ENCODE results near the gene DMRT3. TPM values are rescaled to one million over a fixed set of nuclear protein-coding genes. Genes with fewer than 3 reads are reported as not detected.
A peak's percentile ranks its signal among the peaks of the same experiment; 100 is the strongest.
"Not testable (repeated sequence)": the region's sequence is repeated elsewhere in the genome, so short reads cannot be mapped to it uniquely, and the experiment has no call there.

DMRT3 gene
- total RNA-seq, 8 experiments from 2014 or later: 0.10 to 2.4 (median 0.80) TPM; not detected in 2

DNA sequence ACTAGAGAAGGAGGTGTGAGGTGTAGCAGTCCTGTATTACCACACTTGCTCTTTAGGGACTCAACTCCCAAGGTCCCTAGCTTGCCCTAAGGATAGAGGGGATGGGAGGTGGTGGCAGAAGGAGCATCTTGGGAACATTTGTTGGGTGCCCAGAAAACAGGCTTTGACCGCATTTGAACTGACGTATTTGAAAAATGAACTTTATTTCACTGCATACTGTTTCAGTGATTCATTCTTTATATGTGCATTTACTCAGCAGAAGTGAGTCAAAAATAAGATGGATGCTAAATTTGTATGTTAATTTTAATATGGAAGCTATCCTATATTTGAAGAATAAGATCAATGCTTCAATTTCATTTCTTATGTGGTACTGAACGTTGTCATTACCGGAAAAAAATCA is 18.7 kb downstream of the DMRT3 start:
- H3K27ac ChIP-seq: no peak overlapping the region
- 40 to 93% (median 90%) methylated on average over 3 to 4 of the region's 4 CpGs; no CpG with 5 or more reads in 3 of the 10 experiments for WGBS, 10 experiments
- H3K4me3 ChIP-seq: no peak overlapping the region
- in situ Hi-C loops (cut with MboI; ENCODE audit: low pct_unique_long_range_greater_than_20kb in 2 of 9, low sequenced_read_pairs in 9 of 9, unreplicated experiment in 9 of 9): loop anchor here in 3 of 9 experiments (10.0 to 25.0 kb wide), 2 partner anchors 100 to 383 kb away; no protein-coding TSS in a partner anchor
- no peaks in the 10 kb centered on the region for H3K4me1 ChIP-seq (replicated peaks in 1 of 2)
- ATAC-seq (replicated peaks in 6 of 8): peak in 1 of 8 experiments; percentile 35

DNA sequence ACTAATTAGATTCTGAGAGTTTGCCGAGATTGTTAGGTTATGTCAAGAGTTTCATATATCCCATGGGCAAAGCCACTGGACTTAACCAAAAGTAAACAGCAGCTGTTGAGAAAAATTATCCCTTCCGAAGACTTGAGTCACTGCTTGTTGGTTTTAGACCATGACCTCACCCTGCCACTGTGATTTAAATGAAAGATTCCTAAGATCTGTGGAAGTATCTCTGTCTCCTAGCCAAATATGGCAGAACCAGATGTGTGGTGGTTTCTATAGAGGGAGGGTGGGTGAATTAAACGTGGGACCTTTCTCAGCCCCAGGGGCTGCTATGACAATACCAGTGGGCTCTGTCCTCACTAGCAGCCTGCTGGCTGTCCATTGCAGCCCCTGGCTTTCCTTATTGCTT is 19.3 kb downstream of the DMRT3 start:
- peak in 5 of 8 experiments; percentile 47 to 92 (median 68) for ATAC-seq (replicated peaks in 6 of 8)
- H3K4me3 ChIP-seq: no peak overlapping the region
- WGBS, 10 experiments: 0 to 50% (median 20%) methylated on average over 1 to 3 of the region's 3 CpGs; no CpG with 5 or more reads in 3 of the 10 experiments
- in situ Hi-C loops (cut with MboI; ENCODE audit: low pct_unique_long_range_greater_than_20kb in 2 of 9, low sequenced_read_pairs in 9 of 9, unreplicated experiment in 9 of 9): loop anchor here in 3 of 9 experiments (10.0 to 25.0 kb wide), 2 partner anchors 101 to 383 kb away; no protein-coding TSS in a partner anchor
- H3K4me1 ChIP-seq (replicated peaks in 1 of 2): no peaks in the 10 kb centered on the region
- H3K27ac ChIP-seq: no peak overlapping the region

DNA sequence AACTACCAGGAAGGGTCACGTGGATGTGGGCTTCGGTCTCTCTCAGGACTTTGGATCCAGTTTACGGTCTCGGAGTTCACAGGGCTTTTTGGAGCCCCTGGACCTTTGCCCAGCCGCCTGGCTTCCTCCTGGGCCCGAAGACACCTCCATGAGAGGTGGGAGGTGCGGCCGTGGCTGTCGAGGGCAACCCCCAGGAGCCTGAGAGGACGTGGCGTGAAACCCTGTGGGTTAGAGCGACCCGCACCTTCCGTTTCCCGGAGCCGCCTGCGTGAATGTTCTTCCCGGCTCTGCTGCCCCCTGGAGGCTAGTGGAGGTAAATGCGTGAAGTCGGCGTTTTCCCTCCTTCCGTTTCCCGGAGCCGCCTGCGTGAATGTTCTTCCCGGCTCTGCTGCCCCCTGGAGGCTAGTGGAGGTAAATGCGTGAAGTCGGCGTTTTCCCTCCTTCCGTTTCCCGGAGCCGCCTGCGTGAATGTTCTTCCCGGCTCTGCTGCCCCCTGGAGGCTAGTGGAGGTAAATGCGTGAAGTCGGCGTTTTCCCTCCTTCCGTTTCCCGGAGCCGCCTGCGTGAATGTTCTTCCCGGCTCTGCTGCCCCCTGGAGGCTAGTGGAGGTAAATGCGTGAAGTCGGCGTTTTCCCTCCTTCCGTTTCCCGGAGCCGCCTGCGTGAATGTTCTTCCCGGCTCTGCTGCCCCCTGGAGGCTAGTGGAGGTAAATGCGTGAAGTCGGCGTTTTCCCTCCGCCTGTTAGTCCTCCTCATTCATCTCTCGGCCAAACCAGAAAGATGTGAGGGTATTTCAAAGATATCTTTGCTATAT is 22.1 kb downstream of the DMRT3 start:
- H3K4me3 ChIP-seq; H3K27ac ChIP-seq; ATAC-seq (replicated peaks in 6 of 8); H3K4me1 ChIP-seq (replicated peaks in 1 of 2): not testable (repeated sequence)
- 94 to 100% (median 100%) methylated on average over 1 to 4 of the region's 55 CpGs; no CpG with 5 or more reads in 6 of the 10 experiments for WGBS, 10 experiments
- in situ Hi-C loops (cut with MboI; ENCODE audit: low pct_unique_long_range_greater_than_20kb in 2 of 9, low sequenced_read_pairs in 9 of 9, unreplicated experiment in 9 of 9): loop anchor here in 3 of 9 experiments (10.0 to 25.0 kb wide), 2 partner anchors 104 to 386 kb away; no protein-coding TSS in a partner anchor

DNA sequence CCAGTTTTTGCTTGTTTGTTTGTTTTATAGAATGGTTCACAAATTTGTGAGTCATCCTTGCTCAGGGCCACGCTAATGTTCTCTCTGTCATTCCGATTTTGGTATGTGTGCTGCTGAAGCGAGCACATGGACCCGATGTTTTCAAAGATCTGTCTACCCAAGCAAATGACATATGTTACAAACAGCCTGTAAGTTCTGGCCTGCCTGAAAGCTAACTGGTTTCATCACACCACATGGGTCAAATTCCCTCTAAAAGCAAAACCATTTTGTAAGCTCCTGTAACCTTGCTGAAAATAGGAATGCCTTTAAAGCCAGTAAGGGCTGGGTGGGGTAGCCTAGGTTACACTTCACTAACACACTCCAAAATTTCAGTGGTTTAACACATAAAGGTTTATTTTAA is 25.4 kb downstream of the DMRT3 start:
- H3K27ac ChIP-seq: no peak overlapping the region
- in situ Hi-C loops (cut with MboI; ENCODE audit: low pct_unique_long_range_greater_than_20kb in 2 of 9, low sequenced_read_pairs in 9 of 9, unreplicated experiment in 9 of 9): loop anchor here in 6 of 9 experiments (10.0 to 25.0 kb wide), 3 partner anchors 107 to 390 kb away; no protein-coding TSS in a partner anchor
- WGBS, 10 experiments: 20 to 100% (median 90%) methylated on average over 1 to 4 of the region's 4 CpGs; no CpG with 5 or more reads in 1 of the 10 experiments
- H3K4me3 ChIP-seq: no peak overlapping the region
- H3K4me1 ChIP-seq (replicated peaks in 1 of 2): no peaks in the 10 kb centered on the region
- ATAC-seq (replicated peaks in 6 of 8): peak in 1 of 8 experiments; percentile 48

- no peak overlapping the region for H3K4me3 ChIP-seq
- WGBS, 10 experiments: 20 to 100% (median 89%) methylated on average over 1 to 2 of the region's 2 CpGs; no CpG with 5 or more reads in 4 of the 10 experiments
- H3K27ac ChIP-seq: no peak overlapping the region
- no peaks in the 10 kb centered on the region for H3K4me1 ChIP-seq (replicated peaks in 1 of 2)
- in situ Hi-C loops (cut with MboI; ENCODE audit: low pct_unique_long_range_greater_than_20kb in 2 of 9, low sequenced_read_pairs in 9 of 9, unreplicated experiment in 9 of 9): loop anchor here in 6 of 9 experiments (10.0 to 25.0 kb wide), 3 partner anchors 108 to 390 kb away; no protein-coding TSS in a partner anchor
- ATAC-seq (replicated peaks in 6 of 8): no peak
These were observed 26.2 kb downstream of the DMRT3 start for GRCh38 chr9:1002678-1003077.

GRCh38 chr9:1005043-1005667 is 28.7 kb downstream of the DMRT3 start:
- H3K4me3 ChIP-seq: no peak overlapping the region
- H3K4me1 ChIP-seq (replicated peaks in 1 of 2): no peaks in the 10 kb centered on the region
- 40 to 100% (median 53%) methylated on average over 1 to 9 of the region's 10 CpGs; no CpG with 5 or more reads in 2 of the 10 experiments for WGBS, 10 experiments
- peak; percentile 45 to 78 (median 65) for ATAC-seq (replicated peaks in 6 of 8)
- H3K27ac ChIP-seq: no peak overlapping the region
- in situ Hi-C loops (cut with MboI; ENCODE audit: low pct_unique_long_range_greater_than_20kb in 2 of 9, low sequenced_read_pairs in 9 of 9, unreplicated experiment in 9 of 9): loop anchor here in 6 of 9 experiments (10.0 to 25.0 kb wide), 3 partner anchors 110 to 393 kb away; no protein-coding TSS in a partner anchor

- Histone ChIP-seq H3K4me1 (replicated peaks in 1 of 2) (no peaks in the 10 kb centered on the region), H3K4me3 (no peak overlapping the region), H3K27ac (no peak overlapping the region)
- in situ Hi-C loops (cut with MboI; ENCODE audit: low pct_unique_long_range_greater_than_20kb in 2 of 9, low sequenced_read_pairs in 9 of 9, unreplicated experiment in 9 of 9): loop anchor here in 6 of 9 experiments (10.0 to 25.0 kb wide), 3 partner anchors 113 to 395 kb away; no protein-coding TSS in a partner anchor
- 47 to 100% (median 60%) methylated on average over 1 to 3 of the region's 3 CpGs; no CpG with 5 or more reads in 1 of the 10 experiments for WGBS, 10 experiments
- peak in 1 of 8 experiments; percentile 8 for ATAC-seq (replicated peaks in 6 of 8)
These were observed 30.9 kb downstream of the DMRT3 start for GRCh38 chr9:1007312-1007711.

GRCh38 chr9:1008216-1008615 is 31.8 kb downstream of the DMRT3 start:
- ATAC-seq (replicated peaks in 6 of 8): peak in 4 of 8 experiments; percentile 22 to 75 (median 68)
- H3K4me3 ChIP-seq: no peak overlapping the region
- no peaks in the 10 kb centered on the region for H3K4me1 ChIP-seq (replicated peaks in 1 of 2)
- 20 to 100% (median 76%) methylated on average over 1 to 3 of the region's 3 CpGs; no CpG with 5 or more reads in 3 of the 10 experiments for WGBS, 10 experiments
- no peak overlapping the region for H3K27ac ChIP-seq
- in situ Hi-C loops (cut with MboI; ENCODE audit: low pct_unique_long_range_greater_than_20kb in 2 of 9, low sequenced_read_pairs in 9 of 9, unreplicated experiment in 9 of 9): loop anchor here in 6 of 9 experiments (10.0 to 25.0 kb wide), 3 partner anchors 113 to 396 kb away; no protein-coding TSS in a partner anchor

DNA sequence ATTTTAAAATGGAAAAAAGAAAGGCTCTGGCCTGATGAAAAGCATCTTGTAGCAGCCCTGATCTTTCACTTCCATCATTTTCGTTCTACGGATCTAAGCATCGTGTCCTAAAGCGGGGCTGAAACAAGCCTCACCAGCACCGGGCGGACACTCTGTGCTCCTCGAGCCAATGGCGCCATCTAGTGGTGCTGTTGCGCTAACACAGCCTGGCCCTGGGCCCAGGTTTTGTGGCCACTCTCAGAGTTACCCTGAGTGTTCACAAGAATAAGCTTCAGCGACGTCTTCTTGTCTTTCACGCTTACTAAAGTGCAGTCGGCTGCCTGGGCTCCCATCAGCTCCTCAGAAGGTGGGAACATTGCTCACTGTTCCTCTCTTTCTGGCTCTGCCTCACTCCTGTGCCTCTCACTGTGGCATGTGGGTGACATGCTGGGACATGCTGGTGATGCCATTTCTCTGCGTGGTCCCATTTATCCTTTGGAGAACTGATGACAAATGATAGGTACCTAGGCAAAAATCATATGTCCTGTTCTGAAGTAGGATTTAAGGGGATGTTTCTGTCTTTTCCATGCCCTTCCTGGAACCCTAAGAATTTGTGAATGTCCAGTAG is 32.7 kb downstream of the DMRT3 start:
- Histone ChIP-seq H3K4me3 (no peak overlapping the region), H3K27ac (no peak overlapping the region), H3K4me1 (replicated peaks in 1 of 2) (no peaks in the 10 kb centered on the region)
- in situ Hi-C loops (cut with MboI; ENCODE audit: low pct_unique_long_range_greater_than_20kb in 2 of 9, low sequenced_read_pairs in 9 of 9, unreplicated experiment in 9 of 9): loop anchor here in 6 of 9 experiments (10.0 to 25.0 kb wide), 3 partner anchors 114 to 397 kb away; no protein-coding TSS in a partner anchor
- 0 to 31% (median 10%) methylated on average over 3 to 10 of the region's 14 CpGs; no CpG with 5 or more reads in 3 of the 10 experiments for WGBS, 10 experiments
- ATAC-seq (replicated peaks in 6 of 8): peak; percentile 77 to 99 (median 97)

- WGBS, 10 experiments: 58 to 100% (median 82%) methylated on average over 1 to 5 of the region's 5 CpGs
- ATAC-seq (replicated peaks in 6 of 8): no peak
- H3K27ac ChIP-seq: no peak overlapping the region
- in situ Hi-C loops (cut with MboI; ENCODE audit: low pct_unique_long_range_greater_than_20kb in 2 of 9, low sequenced_read_pairs in 9 of 9, unreplicated experiment in 9 of 9): loop anchor here in 4 of 9 experiments (25.0 kb wide), 2 partner anchors 126 to 401 kb away; no protein-coding TSS in a partner anchor
- H3K4me1 ChIP-seq (replicated peaks in 1 of 2): no peaks in the 10 kb centered on the region
- H3K4me3 ChIP-seq: no peak overlapping the region
These were observed 36.6 kb downstream of the DMRT3 start for GRCh38 chr9:1013021-1013420.

DNA sequence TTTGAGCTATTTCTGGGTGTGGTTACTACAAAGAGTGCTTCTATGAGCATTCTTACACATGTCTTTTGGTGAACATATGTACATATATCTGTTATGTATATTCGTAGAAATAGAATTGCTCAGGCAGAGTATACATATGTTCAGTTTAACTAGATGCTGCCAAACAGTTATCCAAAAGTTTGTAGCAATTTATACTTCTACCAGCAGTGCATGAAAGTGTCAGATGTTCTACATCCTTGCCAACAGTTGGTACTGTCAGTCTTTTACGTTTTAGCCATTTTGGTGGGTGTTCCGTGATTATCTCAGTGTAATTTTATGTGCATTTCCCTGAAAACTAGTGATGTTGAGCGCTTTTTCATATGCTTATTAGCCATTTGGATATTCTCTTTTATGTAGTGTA is 37.8 kb downstream of the DMRT3 start:
- in situ Hi-C loops (cut with MboI; ENCODE audit: low pct_unique_long_range_greater_than_20kb in 2 of 9, low sequenced_read_pairs in 9 of 9, unreplicated experiment in 9 of 9): loop anchor here in 4 of 9 experiments (25.0 kb wide), 2 partner anchors 127 to 402 kb away; no protein-coding TSS in a partner anchor
- WGBS, 10 experiments: 0 to 87% (median 67%) methylated on average over 1 to 4 of the region's 4 CpGs
- H3K4me3 ChIP-seq: no peak overlapping the region
- ATAC-seq (replicated peaks in 6 of 8): peak in 4 of 8 experiments; percentile 7 to 88 (median 52)
- no peak overlapping the region for H3K27ac ChIP-seq
- H3K4me1 ChIP-seq (replicated peaks in 1 of 2): no peaks in the 10 kb centered on the region

DNA sequence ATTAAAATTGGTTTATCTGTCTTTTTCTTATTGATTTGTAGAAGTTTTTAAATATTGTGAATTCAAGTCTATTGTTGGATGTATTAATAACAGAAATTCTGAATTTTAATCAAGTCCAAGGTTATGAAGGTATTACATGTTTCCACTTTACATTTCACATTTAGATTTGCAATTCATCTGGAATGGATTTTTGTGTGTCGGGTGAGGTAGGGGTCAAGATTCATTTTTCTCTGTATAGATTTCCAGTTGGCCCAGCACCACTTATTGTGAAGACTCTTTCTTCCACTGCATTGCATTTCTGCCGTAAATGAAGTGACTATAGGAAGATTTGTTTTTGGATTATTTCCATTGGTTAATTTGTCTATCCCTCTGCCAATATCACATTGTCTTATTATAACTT is 38.2 kb downstream of the DMRT3 start:
- 0 to 100% (median 68%) methylated on average over 1 to 2 of the region's 2 CpGs; no CpG with 5 or more reads in 1 of the 10 experiments for WGBS, 10 experiments
- in situ Hi-C loops (cut with MboI; ENCODE audit: low pct_unique_long_range_greater_than_20kb in 2 of 9, low sequenced_read_pairs in 9 of 9, unreplicated experiment in 9 of 9): loop anchor here in 4 of 9 experiments (25.0 kb wide), 2 partner anchors 127 to 402 kb away; no protein-coding TSS in a partner anchor
- H3K4me3 ChIP-seq: no peak overlapping the region
- no peaks in the 10 kb centered on the region for H3K4me1 ChIP-seq (replicated peaks in 1 of 2)
- ATAC-seq (replicated peaks in 6 of 8): peak in 2 of 8 experiments; percentile 9 to 63
- H3K27ac ChIP-seq: no peak overlapping the region

All from motor neuron (in vitro differentiated cells).